Panc1 (cell line): ENCODE data around the gene NET1. TPM values are rescaled to one million over a fixed set of nuclear protein-coding genes. Genes with fewer than 3 reads are reported as not detected.

Experiments used
- ATAC-seq: fragments of 200-7000 bp; cut with Tn5 transposase; 2 replicates; pipeline ENCODE4 v1.9.1; 2020; ENCODE audit warnings: mild to moderate bottlenecking, moderate library complexity
- BruUV-seq: library from RNA; stranded (reverse); fragments of 400-500 nt; replicated peaks from 2 replicates; lab custom pipeline; 2021; lab: Mats Ljungman, UMichigan
- CTCF ChIA-PET: fragments of 300-600 bp; sonication (Branson Sonifier 250); formaldehyde crosslinking; loops from one replicate; lab custom pipeline; 2022; ENCODE audit warnings: antibody characterized with exemption; lab: Charles Lee
- POLR2A ChIA-PET: fragments of 300-600 bp; sonication (Branson Sonifier 250); formaldehyde crosslinking; loops from one replicate; lab custom pipeline; 2022; ENCODE audit warnings: antibody characterized with exemption; lab: Charles Lee
- DNase-seq: peaks from one replicate; pipeline ENCODE4 v3.0.0-alpha.2; 2010; ENCODE audit warnings: low read depth, low spot score
- H3K27ac ChIP-seq: 2 replicates; pipeline ENCODE4 v1.5.1; 2011; ENCODE audit warnings: mild to moderate bottlenecking, low read length, inconsistent platforms
- H3K27me3 ChIP-seq: fragments of 200-500 bp; sonication (Bioruptor generic); 2 replicates; pipeline ENCODE4 v1.6.0; 2014; ENCODE audit warnings: low read length, inconsistent platforms; ENCODE audit not compliant: control insufficient read depth, insufficient read depth
- H3K36me3 ChIP-seq: fragments of 200-500 bp; sonication (Bioruptor generic); 2 replicates; pipeline ENCODE4 v1.5.1; 2014; ENCODE audit warnings: inconsistent platforms, mild to moderate bottlenecking, low read length, moderate library complexity; ENCODE audit not compliant: control insufficient read depth, insufficient read depth
- H3K4me1 ChIP-seq: 2 replicates; pipeline ENCODE4 v1.5.1; 2011; ENCODE audit warnings: inconsistent platforms, mild to moderate bottlenecking, low read length, moderate library complexity; ENCODE audit not compliant: control insufficient read depth, insufficient read depth
- H3K4me3 ChIP-seq, 2 experiments: 2 replicates each; pipeline ENCODE4 v1.5.1; 2011 to 2012; ENCODE audit warnings: low read depth in 2 of 2, low read length in 2 of 2, mild to moderate bottlenecking in 2 of 2, inconsistent platforms in 1 of 2, moderate library complexity in 1 of 2
- H3K9me3 ChIP-seq: fragments of 200-500 bp; sonication (Bioruptor generic); 2 replicates; pipeline ENCODE4 v1.5.1; 2014; ENCODE audit warnings: low read depth, mild to moderate bottlenecking, inconsistent platforms, low read length, moderate library complexity; ENCODE audit not compliant: control insufficient read depth, insufficient read depth
- POLR2AphosphoS5 ChIP-seq: IDR thresholded peaks from 2 replicates; pipeline ENCODE4 v1.6.1; 2012; ENCODE audit warnings: mild to moderate bottlenecking, low read depth, low read length, moderate library complexity
- SIN3A ChIP-seq: IDR thresholded peaks from 2 replicates; pipeline ENCODE4 v1.6.1; 2012; ENCODE audit warnings: low read depth, mild to moderate bottlenecking, low read length, moderate library complexity, borderline replicate concordance; ENCODE audit not compliant: insufficient read depth
- TCF7L2 ChIP-seq: IDR thresholded peaks from 2 replicates; pipeline ENCODE4 v1.6.1; 2011; ENCODE audit warnings: mild to moderate bottlenecking, low read depth, low read length, inconsistent platforms
- in situ Hi-C: cut with HindIII; loops from 2 replicates; pipeline ENCODE4 v1.10.0; 2016; ENCODE audit warnings: low sequenced_read_pairs, low pct_unique_long_range_greater_than_20kb
- intact Hi-C: fragments of 100-400 bp; cut with micrococcal nuclease; formaldehyde crosslinking; loops from one replicate; pipeline ENCODE4 v1.10.0; 2022; ENCODE audit not compliant: unreplicated experiment
- total RNA-seq: library from RNA; stranded (reverse); gene quantifications from one replicate; pipeline ENCODE4 v1.2.1, GENCODE V29; 2021; ENCODE audit not compliant: unreplicated experiment
- TF ChIP-seq, protein P1 (sequence below), 2 experiments: IDR thresholded peaks; 2 replicates each; pipeline ENCODE4 v1.6.1; 2011 to 2012; ENCODE audit warnings: low read depth in 2 of 2, control low read depth in 1 of 2, low read length in 1 of 2, mild to moderate bottlenecking in 1 of 2, moderate library complexity in 1 of 2; ENCODE audit not compliant: insufficient read depth in 1 of 2
- TF ChIP-seq, protein P2 (sequence below): fragments of 450-650 bp; IDR thresholded peaks from 2 replicates; pipeline ENCODE4 v1.5.1; 2017; ENCODE audit warnings: mild to moderate bottlenecking

Gene NET1
- total RNA-seq, 1 experiment from 2014 or later = 28.6 TPM

DNA sequence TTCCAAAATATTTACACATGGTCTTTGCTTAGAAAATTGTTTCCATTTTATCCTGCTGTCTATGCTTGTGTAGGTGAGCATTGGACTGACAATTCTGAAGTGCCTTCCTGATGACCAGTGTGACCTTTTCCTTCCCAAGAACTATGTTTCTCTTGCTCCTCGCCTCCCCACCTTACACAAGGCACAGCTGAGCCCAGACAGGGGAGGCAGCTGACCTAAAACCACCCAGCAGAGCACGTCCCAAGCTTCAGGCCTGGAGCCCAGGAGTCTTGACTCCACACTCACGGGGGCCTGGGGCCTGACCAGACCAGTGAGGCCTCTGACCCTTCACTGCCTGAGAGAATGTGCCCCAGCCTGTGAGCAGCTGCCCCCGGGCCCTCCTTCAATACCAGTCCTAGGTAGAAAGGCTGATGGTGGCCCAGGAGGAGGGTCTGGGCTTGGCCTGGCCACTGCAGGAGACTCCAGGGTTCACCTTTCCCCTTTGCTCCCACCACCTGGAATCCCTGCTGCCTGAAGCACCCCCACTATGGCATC lies 80.0 kb downstream of the NET1 start:
- Histone ChIP-seq H3K9me3 (no peaks in the 10 kb centered on the region), H3K36me3 (no peaks in the 10 kb centered on the region), H3K4me3 (no peak overlapping the region), H3K27ac (no peak overlapping the region), H3K4me1 (no peaks in the 10 kb centered on the region), H3K27me3 (no peaks in the 10 kb centered on the region)
- no peak for DNase-seq
- ATAC-seq = no peak
- BruUV-seq = no TSS peak
- in situ Hi-C loops (no loop called here), intact Hi-C loops (no loop called here)
- no peak for TF ChIP-seq TCF7L2
- no peak for TF ChIP-seq SIN3A
- TF ChIP-seq, protein P1, sequence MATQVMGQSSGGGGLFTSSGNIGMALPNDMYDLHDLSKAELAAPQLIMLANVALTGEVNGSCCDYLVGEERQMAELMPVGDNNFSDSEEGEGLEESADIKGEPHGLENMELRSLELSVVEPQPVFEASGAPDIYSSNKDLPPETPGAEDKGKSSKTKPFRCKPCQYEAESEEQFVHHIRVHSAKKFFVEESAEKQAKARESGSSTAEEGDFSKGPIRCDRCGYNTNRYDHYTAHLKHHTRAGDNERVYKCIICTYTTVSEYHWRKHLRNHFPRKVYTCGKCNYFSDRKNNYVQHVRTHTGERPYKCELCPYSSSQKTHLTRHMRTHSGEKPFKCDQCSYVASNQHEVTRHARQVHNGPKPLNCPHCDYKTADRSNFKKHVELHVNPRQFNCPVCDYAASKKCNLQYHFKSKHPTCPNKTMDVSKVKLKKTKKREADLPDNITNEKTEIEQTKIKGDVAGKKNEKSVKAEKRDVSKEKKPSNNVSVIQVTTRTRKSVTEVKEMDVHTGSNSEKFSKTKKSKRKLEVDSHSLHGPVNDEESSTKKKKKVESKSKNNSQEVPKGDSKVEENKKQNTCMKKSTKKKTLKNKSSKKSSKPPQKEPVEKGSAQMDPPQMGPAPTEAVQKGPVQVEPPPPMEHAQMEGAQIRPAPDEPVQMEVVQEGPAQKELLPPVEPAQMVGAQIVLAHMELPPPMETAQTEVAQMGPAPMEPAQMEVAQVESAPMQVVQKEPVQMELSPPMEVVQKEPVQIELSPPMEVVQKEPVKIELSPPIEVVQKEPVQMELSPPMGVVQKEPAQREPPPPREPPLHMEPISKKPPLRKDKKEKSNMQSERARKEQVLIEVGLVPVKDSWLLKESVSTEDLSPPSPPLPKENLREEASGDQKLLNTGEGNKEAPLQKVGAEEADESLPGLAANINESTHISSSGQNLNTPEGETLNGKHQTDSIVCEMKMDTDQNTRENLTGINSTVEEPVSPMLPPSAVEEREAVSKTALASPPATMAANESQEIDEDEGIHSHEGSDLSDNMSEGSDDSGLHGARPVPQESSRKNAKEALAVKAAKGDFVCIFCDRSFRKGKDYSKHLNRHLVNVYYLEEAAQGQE (IDR thresholded peaks at IDR 0.05; ENCODE audit: insufficient read depth in 1 of 2, low read depth in 2 of 2, low read length in 1 of 2) = no peak
- TF ChIP-seq, protein P2, sequence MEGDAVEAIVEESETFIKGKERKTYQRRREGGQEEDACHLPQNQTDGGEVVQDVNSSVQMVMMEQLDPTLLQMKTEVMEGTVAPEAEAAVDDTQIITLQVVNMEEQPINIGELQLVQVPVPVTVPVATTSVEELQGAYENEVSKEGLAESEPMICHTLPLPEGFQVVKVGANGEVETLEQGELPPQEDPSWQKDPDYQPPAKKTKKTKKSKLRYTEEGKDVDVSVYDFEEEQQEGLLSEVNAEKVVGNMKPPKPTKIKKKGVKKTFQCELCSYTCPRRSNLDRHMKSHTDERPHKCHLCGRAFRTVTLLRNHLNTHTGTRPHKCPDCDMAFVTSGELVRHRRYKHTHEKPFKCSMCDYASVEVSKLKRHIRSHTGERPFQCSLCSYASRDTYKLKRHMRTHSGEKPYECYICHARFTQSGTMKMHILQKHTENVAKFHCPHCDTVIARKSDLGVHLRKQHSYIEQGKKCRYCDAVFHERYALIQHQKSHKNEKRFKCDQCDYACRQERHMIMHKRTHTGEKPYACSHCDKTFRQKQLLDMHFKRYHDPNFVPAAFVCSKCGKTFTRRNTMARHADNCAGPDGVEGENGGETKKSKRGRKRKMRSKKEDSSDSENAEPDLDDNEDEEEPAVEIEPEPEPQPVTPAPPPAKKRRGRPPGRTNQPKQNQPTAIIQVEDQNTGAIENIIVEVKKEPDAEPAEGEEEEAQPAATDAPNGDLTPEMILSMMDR = no peak
- TF ChIP-seq POLR2AphosphoS5 = no peak
- POLR2A ChIA-PET = no interaction called here
- CTCF ChIA-PET = no interaction called here

DNA sequence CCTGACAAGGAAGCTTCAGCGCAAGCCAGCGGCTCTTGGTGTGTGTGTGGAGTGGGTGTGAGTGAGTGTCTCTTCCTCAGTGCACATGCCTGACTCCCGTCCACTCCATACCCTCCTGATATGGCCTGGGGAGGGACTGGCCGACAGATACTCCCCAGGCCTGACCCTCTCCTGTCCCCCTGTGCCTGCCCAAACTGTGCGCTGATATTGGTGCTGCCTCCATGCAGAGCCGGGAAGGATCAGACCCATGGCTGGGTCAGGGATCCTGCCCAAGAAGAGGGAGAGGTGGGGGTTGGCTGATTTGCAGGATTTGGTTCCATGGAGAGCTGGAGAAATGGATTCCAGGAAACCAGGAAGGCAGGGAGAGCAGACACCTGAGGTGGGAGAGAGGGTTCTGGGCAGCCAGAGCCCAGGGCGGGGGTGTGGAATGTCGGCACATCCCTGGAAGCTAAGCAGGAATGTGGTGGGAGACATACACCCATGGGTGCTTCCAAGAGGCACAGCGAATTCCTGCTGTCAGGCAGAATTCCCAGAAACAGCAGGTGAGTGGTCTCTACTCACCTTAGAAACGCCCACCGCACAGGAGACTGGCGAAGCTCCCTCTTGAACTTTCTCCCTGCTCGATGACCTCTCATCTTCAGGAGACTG lies 80.7 kb downstream of the NET1 start:
- ATAC-seq (no peak), DNase-seq (no peak)
- Histone ChIP-seq H3K27me3 (no peaks in the 10 kb centered on the region), H3K36me3 (no peaks in the 10 kb centered on the region), H3K9me3 (no peaks in the 10 kb centered on the region), H3K4me3 (no peak overlapping the region), H3K27ac (no peak overlapping the region), H3K4me1 (no peaks in the 10 kb centered on the region)
- ChIA-PET POLR2A (no interaction called here), CTCF (no interaction called here)
- in situ Hi-C loops (no loop called here), intact Hi-C loops (no loop called here)
- TF ChIP-seq, protein P2 = no peak
- no peak for TF ChIP-seq POLR2AphosphoS5
- no peak for TF ChIP-seq SIN3A
- TF ChIP-seq, protein P1 (IDR thresholded peaks at IDR 0.05; ENCODE audit: insufficient read depth in 1 of 2, low read depth in 2 of 2, low read length in 1 of 2) = no peak
- TF ChIP-seq TCF7L2 = no peak
- no TSS peak for BruUV-seq
